ENCODE data around the gene UBE2N. TPM values are rescaled to one million over a fixed set of nuclear protein-coding genes. Genes with fewer than 3 reads are reported as not detected.

Gene UBE2N
- polyA plus RNA-seq, 1 experiment, result 159 TPM

GRCh38 chr12:93442411-93443340 is 929 bp upstream of the UBE2N start:
- ChIA-PET POLR2A (interaction anchor here (0.6 to 1.5 kb wide), 3 partner anchors 15 to 656 kb away, joined by 3 to 4 read pairs (median 3); no protein-coding TSS in a partner anchor), CTCF (interaction anchor here (1.0 to 1.9 kb wide), 3 partner anchors 23 to 25 kb away, joined by 3 to 5 read pairs (median 4); no protein-coding TSS in a partner anchor)
- 0 out of 2 replicates have a peak, but pooled peaks have one; percentile 9 for TF ChIP-seq CTCF (IDR thresholded peaks at IDR 0.05; ENCODE audit: low read depth, low read length)
- Histone ChIP-seq H3K9me3 (ENCODE audit: control insufficient read depth, insufficient read depth, low read length) (no peaks in the 10 kb centered on the region; the same call in 1 of the 2 replicates), H3K27me3 (ENCODE audit: control insufficient read depth, insufficient read depth, low read length) (no peaks in the 10 kb centered on the region), H3K27ac (ENCODE audit: low read depth, low read length) (peak overlapping the region; percentile 92), H3K4me3 (ENCODE audit: low read depth, low read length) (peak overlapping the region; percentile 77)
- no peak for DNase-seq (ENCODE audit: low read depth, low spot score)

- CTCF ChIA-PET, result interaction anchor here (1.4 kb wide), 1 partner anchor 22 kb away, joined by 3 read pairs; no protein-coding TSS in a partner anchor
- Histone ChIP-seq H3K27me3 (ENCODE audit: control insufficient read depth, insufficient read depth, low read length) (no peaks in the 10 kb centered on the region), H3K9me3 (ENCODE audit: control insufficient read depth, insufficient read depth, low read length) (no peaks in the 10 kb centered on the region; the same call in 1 of the 2 replicates), H3K4me3 (ENCODE audit: low read depth, low read length) (peak overlapping the region; percentile 77), H3K27ac (ENCODE audit: low read depth, low read length) (peak overlapping the region; percentile 31)
- POLR2A ChIA-PET, result interaction anchor here (1.5 kb wide), 1 partner anchor 13 kb away, joined by 4 read pairs; no protein-coding TSS in a partner anchor
- no peak for DNase-seq (ENCODE audit: low read depth, low spot score)
- TF ChIP-seq CTCF (IDR thresholded peaks at IDR 0.05; ENCODE audit: low read depth, low read length), result no peak
Measured at GRCh38 chr12:93441081-93441616, 598 bp downstream of the UBE2N start.

- no peak for TF ChIP-seq CTCF (IDR thresholded peaks at IDR 0.05; ENCODE audit: low read depth, low read length)
- Histone ChIP-seq H3K27ac (ENCODE audit: low read depth, low read length) (no peak overlapping the region), H3K27me3 (ENCODE audit: control insufficient read depth, insufficient read depth, low read length) (no peaks in the 10 kb centered on the region), H3K4me3 (ENCODE audit: low read depth, low read length) (peak overlapping the region; percentile 77), H3K9me3 (ENCODE audit: control insufficient read depth, insufficient read depth, low read length) (no peaks in the 10 kb centered on the region; the same call in 1 of the 2 replicates)
- ChIA-PET POLR2A (no interaction called here), CTCF (no interaction called here)
- DNase-seq (ENCODE audit: low read depth, low spot score), result no peak
Measured at GRCh38 chr12:93440043-93440835, 1.5 kb downstream of the UBE2N start.

- DNase-seq (ENCODE audit: low read depth, low spot score), result no peak
- H3K27me3 ChIP-seq (ENCODE audit: control insufficient read depth, insufficient read depth, low read length), result no peaks in the 10 kb centered on the region
- TF ChIP-seq CTCF (IDR thresholded peaks at IDR 0.05; ENCODE audit: low read depth, low read length), result no peak
- H3K9me3 ChIP-seq (ENCODE audit: control insufficient read depth, insufficient read depth, low read length), result no peaks in the 10 kb centered on the region; the same call in 1 of the 2 replicates
- CTCF ChIA-PET, result interaction anchor here (0.6 to 5.5 kb wide), 3 partner anchors 18 to 696 kb away, joined by 3 to 32 read pairs (median 7); no protein-coding TSS in a partner anchor
- POLR2A ChIA-PET, result no interaction called here
- no peak overlapping the region for H3K4me3 ChIP-seq (ENCODE audit: low read depth, low read length)
- H3K27ac ChIP-seq (ENCODE audit: low read depth, low read length), result no peak overlapping the region
Measured at GRCh38 chr12:93438266-93439050, 3.3 kb downstream of the UBE2N start.
